C4-2B (cell line): ENCODE measurements around the gene SPG7.

Experiments used
- H3K27ac ChIP-seq: fragments of 450-650 bp; 2 replicates; pipeline ENCODE4 v1.5.1; 2017
- ZFX ChIP-seq: fragments of 450-650 bp; IDR thresholded peaks from 2 replicates; pipeline ENCODE4 v1.6.1; 2017
- TF ChIP-seq, protein P1 (sequence below): fragments of 450-650 bp; conservative IDR thresholded peaks from 2 replicates; pipeline ENCODE4 v1.5.1; 2017; ENCODE audit warnings: mild to moderate bottlenecking

Gene SPG7

DNA sequence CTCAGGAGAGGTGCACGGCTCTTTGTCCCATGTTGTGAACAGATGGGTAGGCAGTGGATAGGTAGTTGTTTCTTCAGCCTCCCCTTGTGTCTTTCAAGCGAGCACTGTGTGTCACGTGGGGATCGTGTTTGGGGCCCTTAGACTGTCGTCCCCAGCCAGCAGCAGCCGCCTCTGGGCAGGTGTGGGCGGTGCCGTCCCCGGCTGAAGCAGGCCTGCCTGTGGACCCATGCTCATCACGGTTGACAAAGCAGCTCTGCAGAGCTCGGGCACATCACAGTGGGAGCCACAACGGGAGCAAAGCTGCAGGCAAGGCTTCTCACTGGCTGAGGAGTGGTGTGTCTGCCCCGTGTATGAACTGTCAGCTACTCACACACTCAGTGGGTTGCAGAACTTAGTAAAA lies 47.6 kb downstream of the SPG7 start:
- TF ChIP-seq, protein P1, sequence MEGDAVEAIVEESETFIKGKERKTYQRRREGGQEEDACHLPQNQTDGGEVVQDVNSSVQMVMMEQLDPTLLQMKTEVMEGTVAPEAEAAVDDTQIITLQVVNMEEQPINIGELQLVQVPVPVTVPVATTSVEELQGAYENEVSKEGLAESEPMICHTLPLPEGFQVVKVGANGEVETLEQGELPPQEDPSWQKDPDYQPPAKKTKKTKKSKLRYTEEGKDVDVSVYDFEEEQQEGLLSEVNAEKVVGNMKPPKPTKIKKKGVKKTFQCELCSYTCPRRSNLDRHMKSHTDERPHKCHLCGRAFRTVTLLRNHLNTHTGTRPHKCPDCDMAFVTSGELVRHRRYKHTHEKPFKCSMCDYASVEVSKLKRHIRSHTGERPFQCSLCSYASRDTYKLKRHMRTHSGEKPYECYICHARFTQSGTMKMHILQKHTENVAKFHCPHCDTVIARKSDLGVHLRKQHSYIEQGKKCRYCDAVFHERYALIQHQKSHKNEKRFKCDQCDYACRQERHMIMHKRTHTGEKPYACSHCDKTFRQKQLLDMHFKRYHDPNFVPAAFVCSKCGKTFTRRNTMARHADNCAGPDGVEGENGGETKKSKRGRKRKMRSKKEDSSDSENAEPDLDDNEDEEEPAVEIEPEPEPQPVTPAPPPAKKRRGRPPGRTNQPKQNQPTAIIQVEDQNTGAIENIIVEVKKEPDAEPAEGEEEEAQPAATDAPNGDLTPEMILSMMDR, result no peak
- no peak for TF ChIP-seq ZFX
- H3K27ac ChIP-seq, result no peak overlapping the region

GRCh38 chr16:89556750-89557689 lies 48.8 kb downstream of the SPG7 start:
- H3K27ac ChIP-seq, result no peak overlapping the region
- TF ChIP-seq, protein P1, result peak; percentile 94
- no peak for TF ChIP-seq ZFX

GRCh38 chr16:89557690-89558490 lies 49.7 kb downstream of the SPG7 start:
- TF ChIP-seq ZFX, result no peak
- TF ChIP-seq, protein P1, result peak; percentile 68
- H3K27ac ChIP-seq, result no peak overlapping the region

- peak within 1 kb of the TSS; percentile 98 for H3K27ac ChIP-seq
- TF ChIP-seq ZFX, result peak; percentile 88
- TF ChIP-seq, protein P1, result no peak
Measured at GRCh38 chr16:89560378-89561141, 52.4 kb downstream of the SPG7 start, which contains the start of gene RPL13. RPL13 (plus strand) TSS chr16:89560682; CDS start chr16:89560960, 278 bp downstream.

DNA sequence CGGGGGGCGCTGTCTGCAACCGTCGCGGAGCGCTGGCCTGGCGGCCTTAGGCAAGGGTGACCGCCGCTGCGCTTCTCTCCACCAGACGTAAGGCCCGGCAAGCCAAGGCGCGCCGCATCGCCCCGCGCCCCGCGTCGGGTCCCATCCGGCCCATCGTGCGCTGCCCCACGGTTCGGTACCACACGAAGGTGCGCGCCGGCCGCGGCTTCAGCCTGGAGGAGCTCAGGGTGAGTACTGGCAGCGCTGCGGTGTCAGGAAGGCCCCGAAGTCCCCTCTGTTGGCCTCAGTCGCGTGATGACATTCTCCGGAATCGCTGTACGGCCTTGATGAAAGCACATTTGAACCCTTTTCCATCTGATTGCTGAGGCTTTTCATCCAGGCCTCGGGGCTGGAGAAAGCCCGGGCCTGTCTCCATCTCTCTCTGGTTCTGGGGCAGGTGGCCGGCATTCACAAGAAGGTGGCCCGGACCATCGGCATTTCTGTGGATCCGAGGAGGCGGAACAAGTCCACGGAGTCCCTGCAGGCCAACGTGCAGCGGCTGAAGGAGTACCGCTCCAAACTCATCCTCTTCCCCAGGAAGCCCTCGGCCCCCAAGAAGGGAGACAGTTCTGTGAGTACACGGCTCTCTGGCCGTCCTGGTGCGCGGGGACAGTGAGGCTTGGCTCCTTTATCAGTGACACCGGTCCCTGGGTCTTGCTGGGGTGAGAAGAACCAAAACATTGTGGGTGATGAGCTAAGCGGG lies 53.1 kb downstream of the SPG7 start:
- H3K27ac ChIP-seq, result peak overlapping the region; percentile 98

GRCh38 chr16:89561884-89562599 lies 53.8 kb downstream of the SPG7 start:
- peak overlapping the region; percentile 98 for H3K27ac ChIP-seq
- TF ChIP-seq, protein P1, result no peak
- no peak for TF ChIP-seq ZFX

More for the DNA sequence above, 53.1 kb downstream of the SPG7 start:
- TF ChIP-seq ZFX, result no peak
- TF ChIP-seq, protein P1, result peak; percentile 8; the same call in 1 of the 2 replicates
